K562 (cell line): ENCODE data around the gene TICAM1. TPM values are rescaled to one million over a fixed set of nuclear protein-coding genes. Genes with fewer than 3 reads are reported as not detected.

Experiments used
- BCOR ChIP-seq: fragments of 450-650 bp; IDR thresholded peaks from 2 replicates; pipeline ENCODE4 v1.6.1; 2016
- CCNT2 ChIP-seq: IDR thresholded peaks from 2 replicates; pipeline ENCODE4 v1.6.1; 2011; ENCODE audit warnings: borderline replicate concordance, low read depth, mild to moderate bottlenecking, moderate library complexity, mixed read lengths, low read length; ENCODE audit not compliant: insufficient read length; ENCODE audit errors: extremely low read depth
- CHD2 ChIP-seq: IDR thresholded peaks from 2 replicates; pipeline ENCODE4 v1.6.1; 2011; ENCODE audit warnings: low read depth, low read length
- CREM ChIP-seq: IDR thresholded peaks from 2 replicates; pipeline ENCODE4 v1.6.1; 2014; ENCODE audit warnings: antibody characterized with exemption, low read depth
- FOXJ3 ChIP-seq: sonication (generic); formaldehyde crosslinking; IDR thresholded peaks from 2 replicates; pipeline ENCODE4 v1.4.0; 2020; ENCODE audit warnings: mild to moderate bottlenecking, missing genetic modification reagents
- KLF1 ChIP-seq: fragments of 450-650 bp; IDR thresholded peaks from 2 replicates; pipeline ENCODE4 v1.6.1; 2016; ENCODE audit warnings: missing genetic modification characterization, missing compliant biosample characterization
- PML ChIP-seq: IDR thresholded peaks from 2 replicates; pipeline ENCODE4 v1.6.1; 2012; ENCODE audit warnings: low read length, inconsistent platforms
- RUNX1 ChIP-seq: sonication (generic); IDR thresholded peaks from 2 replicates; pipeline ENCODE4 v1.6.1; 2016; ENCODE audit warnings: antibody characterized with exemption, low read depth
- SNRNP70 ChIP-seq: fragments of 200-400 bp; formaldehyde crosslinking; optimal IDR thresholded peaks from 2 replicates; pipeline ENCODE3; 2017; ENCODE audit warnings: low read depth, low read length
- TCF3 ChIP-seq: sonication (generic); formaldehyde crosslinking; IDR thresholded peaks from 2 replicates; pipeline ENCODE4 v1.4.0; 2020; ENCODE audit warnings: mild to moderate bottlenecking, missing genetic modification reagents
- U2AF1 ChIP-seq: fragments of 200-400 bp; formaldehyde crosslinking; optimal IDR thresholded peaks from 2 replicates; pipeline ENCODE3; 2017; ENCODE audit warnings: mild to moderate bottlenecking, low read depth, low read length, moderate library complexity
- U2AF2 ChIP-seq: fragments of 200-400 bp; formaldehyde crosslinking; optimal IDR thresholded peaks from 2 replicates; pipeline ENCODE3; 2017; ENCODE audit warnings: low read depth, mild to moderate bottlenecking, low read length
- ZNF133 ChIP-seq: fragments of 250-450 bp; sonication (Bioruptor Pico); IDR thresholded peaks from 2 replicates; pipeline ENCODE4 v1.4.0; 2020; ENCODE audit warnings: mild to moderate bottlenecking
- ZNF224 ChIP-seq: sonication (generic); formaldehyde crosslinking; IDR thresholded peaks from 2 replicates; pipeline ENCODE4 v1.8.0; 2022; ENCODE audit warnings: mild to moderate bottlenecking, missing genetic modification reagents
- ZNF239 ChIP-seq: fragments of 250-450 bp; sonication (Bioruptor Pico); IDR thresholded peaks from 2 replicates; pipeline ENCODE4 v1.4.0; 2020; ENCODE audit warnings: mild to moderate bottlenecking
- ZNF282 ChIP-seq: sonication (generic); formaldehyde crosslinking; IDR thresholded peaks from 2 replicates; pipeline ENCODE4 v1.8.1; 2023; ENCODE audit warnings: missing genetic modification reagents
- ZNF518B ChIP-seq: fragments of 250-450 bp; sonication (Bioruptor Pico); IDR thresholded peaks from 2 replicates; pipeline ENCODE4 v1.5.0; 2021; ENCODE audit warnings: mild to moderate bottlenecking, moderate library complexity
- polyA plus RNA-seq, 8 experiments: library from polyadenylated mRNA; depleted of rRNA in 4 of 8; stranded (reverse) in 5 of 8; unstranded in 3 of 8; fragments of >200 nt; fragmentation: Nextera tagmentation in 2 of 8; fragmentation: Illumina TruSeq in 1 of 8; extraction: Ambion mirVana in 2 of 8; extraction: Trizol in 1 of 8; gene quantifications; 2 replicates each; pipeline versions ENCODE4 v1.2.1 to v1.2.3, GENCODE V29; 2011 to 2014; ENCODE audit warnings: inconsistent platforms in 1 of 8, missing spikeins in 1 of 8
- total RNA-seq, 7 experiments: library from RNA; depleted of rRNA in 6 of 7; stranded (reverse); fragments of >200 nt in 6 of 7; fragmentation: Illumina TruSeq in 2 of 7; extraction: Trizol in 2 of 7; gene quantifications; 2 replicates each; pipeline versions ENCODE4 v1.2.1 to v1.2.3, GENCODE V29; 2011 to 2021; ENCODE audit warnings: low replicate concordance in 1 of 7
- TF ChIP-seq, protein P1 (sequence below): fragments of 450-650 bp; IDR thresholded peaks from 2 replicates; pipeline ENCODE4 v1.6.1; 2016; ENCODE audit warnings: antibody characterized with exemption
- TF ChIP-seq, protein P2 (sequence below): fragments of 450-650 bp; formaldehyde crosslinking; IDR thresholded peaks from 2 replicates; pipeline ENCODE4 v1.4.0; 2020; ENCODE audit warnings: mild to moderate bottlenecking, moderate library complexity
- TF ChIP-seq, protein P3 (sequence below): fragments of 250-450 bp; sonication (Bioruptor Pico); IDR thresholded peaks from 2 replicates; pipeline ENCODE4 v1.8.0; 2021; ENCODE audit warnings: moderate library complexity, mild to moderate bottlenecking, inconsistent platforms

TICAM1 gene
- total and polyA plus RNA-seq, 9 of the 15 experiments (the other 6 are each of a cell fraction or from before 2014, with no cell fraction given): 0.07 to 11.6 (median 1.5) TPM

- TF ChIP-seq ZNF133 (CRISPR knock-in tag): no peak
- no peak for TF ChIP-seq PML
- no peak for TF ChIP-seq CCNT2
- no peak for TF ChIP-seq U2AF2
- no peak for TF ChIP-seq SNRNP70
- TF ChIP-seq ZNF518B (CRISPR knock-in tag): no peak
- TF ChIP-seq, protein P1, sequence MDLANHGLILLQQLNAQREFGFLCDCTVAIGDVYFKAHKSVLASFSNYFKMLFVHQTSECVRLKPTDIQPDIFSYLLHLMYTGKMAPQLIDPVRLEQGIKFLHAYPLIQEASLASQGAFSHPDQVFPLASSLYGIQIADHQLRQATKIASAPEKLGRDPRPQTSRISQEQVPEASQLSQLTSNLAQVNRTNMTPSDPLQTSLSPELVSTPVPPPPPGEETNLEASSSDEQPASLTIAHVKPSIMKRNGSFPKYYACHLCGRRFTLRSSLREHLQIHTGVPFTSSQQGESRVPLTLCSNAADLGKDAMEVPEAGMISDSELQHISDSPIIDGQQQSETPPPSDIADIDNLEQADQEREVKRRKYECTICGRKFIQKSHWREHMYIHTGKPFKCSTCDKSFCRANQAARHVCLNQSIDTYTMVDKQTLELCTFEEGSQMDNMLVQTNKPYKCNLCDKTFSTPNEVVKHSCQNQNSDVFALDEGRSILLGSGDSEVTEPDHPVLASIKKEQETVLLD: peak; percentile 51; the same call in 1 of the 2 replicates
- 0 out of 2 replicates have a peak, but pooled peaks have one; percentile 16 for TF ChIP-seq CREM
- TF ChIP-seq, protein P2, sequence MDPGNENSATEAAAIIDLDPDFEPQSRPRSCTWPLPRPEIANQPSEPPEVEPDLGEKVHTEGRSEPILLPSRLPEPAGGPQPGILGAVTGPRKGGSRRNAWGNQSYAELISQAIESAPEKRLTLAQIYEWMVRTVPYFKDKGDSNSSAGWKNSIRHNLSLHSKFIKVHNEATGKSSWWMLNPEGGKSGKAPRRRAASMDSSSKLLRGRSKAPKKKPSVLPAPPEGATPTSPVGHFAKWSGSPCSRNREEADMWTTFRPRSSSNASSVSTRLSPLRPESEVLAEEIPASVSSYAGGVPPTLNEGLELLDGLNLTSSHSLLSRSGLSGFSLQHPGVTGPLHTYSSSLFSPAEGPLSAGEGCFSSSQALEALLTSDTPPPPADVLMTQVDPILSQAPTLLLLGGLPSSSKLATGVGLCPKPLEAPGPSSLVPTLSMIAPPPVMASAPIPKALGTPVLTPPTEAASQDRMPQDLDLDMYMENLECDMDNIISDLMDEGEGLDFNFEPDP (CRISPR knock-in tag): no peak
- no peak for TF ChIP-seq ZNF282 (CRISPR knock-in tag)
- no peak for TF ChIP-seq RUNX1
- TF ChIP-seq ZNF239 (CRISPR knock-in tag): no peak
- no peak for TF ChIP-seq ZNF224 (CRISPR knock-in tag)
- TF ChIP-seq CHD2: no peak
- no peak for TF ChIP-seq TCF3 (CRISPR knock-in tag)
- peak; percentile 99 for TF ChIP-seq BCOR
- no peak for TF ChIP-seq KLF1 (tag)
- TF ChIP-seq, protein P3, sequence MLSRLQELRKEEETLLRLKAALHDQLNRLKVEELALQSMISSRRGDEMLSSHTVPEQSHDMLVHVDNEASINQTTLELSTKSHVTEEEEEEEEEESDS: no peak
- TF ChIP-seq U2AF1: no peak
- no peak for TF ChIP-seq FOXJ3 (CRISPR knock-in tag)
Observed at GRCh38 chr19:4811328-4812131, 20.0 kb downstream of the TICAM1 start (continued).
